Hippocampal formation (tissue), 2 donors: Measurements from ENCODE around the gene DBH.
"Not testable (repeated sequence)": the region's sequence is repeated elsewhere in the genome, so short reads cannot be mapped to it uniquely, and the experiment has no call there.

Source experiments
- DNase-seq, 2 donors: peaks; one replicate each; lab custom pipeline; 2025; lab: John Stamatoyannopoulos, UW

Gene DBH

GRCh38 chr9:133622555-133622954, 13.6 kb upstream of the DBH start:
- no peak for DNase-seq

GRCh38 chr9:133626008-133626407, 10.2 kb upstream of the DBH start:
- DNase-seq = not testable (repeated sequence)

- no peak for DNase-seq
Observed at GRCh38 chr9:133627341-133627740, 8.8 kb upstream of the DBH start.

- no peak for DNase-seq
Observed at GRCh38 chr9:133628766-133629165, 7.4 kb upstream of the DBH start.

- no peak for DNase-seq
Observed at GRCh38 chr9:133629221-133630110, 6.7 kb upstream of the DBH start.

GRCh38 chr9:133631111-133631510, 5.1 kb upstream of the DBH start:
- no peak for DNase-seq

GRCh38 chr9:133632806-133633680, 3.1 kb upstream of the DBH start:
- DNase-seq = no peak

- DNase-seq = no peak
Observed at GRCh38 chr9:133633681-133634080, 2.5 kb upstream of the DBH start.

- DNase-seq = no peak
Observed at GRCh38 chr9:133634081-133634691, 2.0 kb upstream of the DBH start.

- no peak for DNase-seq
Observed at GRCh38 chr9:133635098-133635497, 1.1 kb upstream of the DBH start.

GRCh38 chr9:133636902-133637301, 739 bp downstream of the DBH start:
- no peak for DNase-seq

- DNase-seq = no peak
Observed at GRCh38 chr9:133637451-133638055, 1.4 kb downstream of the DBH start.

- no peak for DNase-seq
Observed at GRCh38 chr9:133638076-133638475, 1.9 kb downstream of the DBH start.

GRCh38 chr9:133638711-133639110, 2.5 kb downstream of the DBH start:
- no peak for DNase-seq

- no peak for DNase-seq
Observed at GRCh38 chr9:133639613-133640012, 3.5 kb downstream of the DBH start.

GRCh38 chr9:133640160-133640559, 4.0 kb downstream of the DBH start:
- no peak for DNase-seq

GRCh38 chr9:133640580-133641395, 4.6 kb downstream of the DBH start:
- no peak for DNase-seq

GRCh38 chr9:133641396-133641655, 5.2 kb downstream of the DBH start:
- no peak for DNase-seq

- no peak for DNase-seq
Observed at GRCh38 chr9:133641861-133642595, 5.9 kb downstream of the DBH start.

GRCh38 chr9:133642708-133643361, 6.7 kb downstream of the DBH start:
- DNase-seq = no peak
